GM12873 (cell line): Measurements from ENCODE around the gene KLHL35.

Experiments
- TF ChIP-seq, protein P1 (sequence below): IDR thresholded peaks from 2 replicates; pipeline ENCODE4 v1.5.1; 2012; ENCODE audit warnings: low read depth, mild to moderate bottlenecking, moderate library complexity, low read length, control low read depth; ENCODE audit not compliant: insufficient read depth; ENCODE audit errors: missing control alignments

The KLHL35 gene

DNA sequence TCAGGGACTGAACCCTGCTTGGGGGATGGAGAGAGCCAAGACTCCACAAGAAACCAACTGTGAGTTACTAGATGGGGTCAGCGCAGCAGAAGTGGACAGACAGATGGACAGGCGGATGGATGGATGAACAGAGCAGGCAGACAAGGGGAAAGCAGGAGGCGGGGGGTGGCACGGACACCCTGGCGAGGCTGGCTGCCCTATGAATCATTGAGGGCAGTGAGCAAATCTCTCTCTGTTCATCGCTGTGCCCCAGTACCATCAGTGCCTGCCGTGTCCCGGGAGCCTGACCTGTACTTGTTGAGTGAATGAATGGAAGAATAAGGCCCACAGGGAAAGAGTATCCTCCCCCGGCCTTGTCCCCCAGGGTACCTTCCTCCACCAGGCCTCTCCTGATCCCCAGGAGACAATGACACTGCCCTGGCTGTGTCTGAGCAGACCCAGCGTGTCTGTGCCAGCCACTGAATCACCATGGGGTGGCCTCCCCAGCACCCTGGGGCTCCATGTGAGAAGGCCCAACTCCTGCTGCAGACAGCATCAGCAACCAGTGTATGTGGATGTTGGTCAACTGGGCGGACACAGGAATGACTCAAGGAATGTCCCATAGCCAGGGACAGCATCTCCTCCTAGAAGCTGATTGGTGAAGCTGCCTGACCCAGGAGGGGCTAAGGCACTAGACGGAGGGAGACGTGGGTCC is 5.1 kb upstream of the KLHL35 start:
- TF ChIP-seq, protein P1, sequence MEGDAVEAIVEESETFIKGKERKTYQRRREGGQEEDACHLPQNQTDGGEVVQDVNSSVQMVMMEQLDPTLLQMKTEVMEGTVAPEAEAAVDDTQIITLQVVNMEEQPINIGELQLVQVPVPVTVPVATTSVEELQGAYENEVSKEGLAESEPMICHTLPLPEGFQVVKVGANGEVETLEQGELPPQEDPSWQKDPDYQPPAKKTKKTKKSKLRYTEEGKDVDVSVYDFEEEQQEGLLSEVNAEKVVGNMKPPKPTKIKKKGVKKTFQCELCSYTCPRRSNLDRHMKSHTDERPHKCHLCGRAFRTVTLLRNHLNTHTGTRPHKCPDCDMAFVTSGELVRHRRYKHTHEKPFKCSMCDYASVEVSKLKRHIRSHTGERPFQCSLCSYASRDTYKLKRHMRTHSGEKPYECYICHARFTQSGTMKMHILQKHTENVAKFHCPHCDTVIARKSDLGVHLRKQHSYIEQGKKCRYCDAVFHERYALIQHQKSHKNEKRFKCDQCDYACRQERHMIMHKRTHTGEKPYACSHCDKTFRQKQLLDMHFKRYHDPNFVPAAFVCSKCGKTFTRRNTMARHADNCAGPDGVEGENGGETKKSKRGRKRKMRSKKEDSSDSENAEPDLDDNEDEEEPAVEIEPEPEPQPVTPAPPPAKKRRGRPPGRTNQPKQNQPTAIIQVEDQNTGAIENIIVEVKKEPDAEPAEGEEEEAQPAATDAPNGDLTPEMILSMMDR = no peak

DNA sequence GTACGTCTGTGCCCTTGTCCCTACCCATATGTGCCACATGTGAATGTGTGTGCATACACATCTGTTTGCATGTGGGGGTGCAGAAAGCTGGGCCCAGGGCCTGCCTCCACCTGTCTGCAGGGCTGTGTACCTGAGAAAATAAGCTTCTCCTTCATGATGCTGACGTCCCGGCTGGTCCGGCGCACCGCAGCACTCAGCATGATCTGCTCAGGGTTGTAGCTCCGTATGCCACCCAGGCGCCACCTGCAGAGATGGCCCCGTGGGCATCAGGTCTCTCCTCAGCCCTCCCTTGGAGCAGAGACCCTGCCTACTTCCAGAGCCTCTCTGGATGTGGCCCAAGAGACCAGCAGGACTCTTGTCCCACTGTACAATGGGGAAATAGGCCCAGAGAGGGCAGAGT is 3.8 kb upstream of the KLHL35 start:
- TF ChIP-seq, protein P1 = no peak

DNA sequence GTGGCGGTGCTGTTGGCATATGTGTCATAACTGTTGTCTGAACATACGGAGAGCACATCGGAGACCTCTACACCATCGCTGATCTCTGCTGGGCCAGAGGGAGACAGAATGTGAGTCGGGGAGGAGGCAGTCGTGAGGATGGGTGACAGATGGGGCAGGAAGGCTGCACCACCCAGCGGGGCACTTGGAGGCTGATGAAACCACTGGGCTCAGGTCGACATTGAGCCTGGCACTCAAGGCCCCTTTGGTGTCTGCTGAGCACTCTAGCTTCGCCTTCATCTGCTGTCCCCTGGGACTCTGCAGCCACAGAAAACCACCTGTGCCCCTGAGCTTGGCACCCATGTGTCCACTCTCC is 2.5 kb upstream of the KLHL35 start:
- TF ChIP-seq, protein P1 = no peak

DNA sequence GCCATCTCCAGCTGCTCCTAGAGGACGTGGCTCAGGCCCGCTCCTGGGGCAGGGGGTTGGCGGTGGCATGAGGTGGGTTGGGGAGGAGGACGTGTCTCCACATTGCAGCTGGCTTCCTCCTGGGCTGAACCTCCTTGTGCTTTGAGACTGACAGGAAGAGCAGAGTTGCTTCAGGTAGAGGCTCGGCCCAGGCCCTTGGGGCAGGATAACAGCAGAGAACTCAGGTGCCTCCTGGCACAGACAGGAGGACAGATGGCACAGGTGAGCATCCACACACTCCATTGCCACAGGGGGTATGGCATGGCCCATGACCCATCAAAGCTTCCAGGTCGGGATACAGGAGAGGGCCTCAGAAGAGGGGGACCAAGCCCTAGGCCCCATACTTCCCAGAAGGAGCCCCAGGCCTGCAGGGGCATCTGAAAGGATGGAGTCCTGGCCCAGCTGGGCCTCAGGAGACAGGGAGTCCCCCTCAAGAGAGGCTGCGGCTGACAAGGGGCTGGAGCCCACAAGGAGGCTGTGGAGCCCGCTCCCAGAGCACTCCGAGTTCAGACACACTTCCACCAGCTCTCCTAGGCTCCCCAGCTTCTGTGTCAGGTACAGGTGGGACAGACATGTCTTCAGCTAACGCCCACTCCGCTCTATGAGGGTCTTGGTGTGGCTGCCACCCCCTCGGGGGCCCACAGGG is 2.0 kb upstream of the KLHL35 start:
- TF ChIP-seq, protein P1 = no peak

DNA sequence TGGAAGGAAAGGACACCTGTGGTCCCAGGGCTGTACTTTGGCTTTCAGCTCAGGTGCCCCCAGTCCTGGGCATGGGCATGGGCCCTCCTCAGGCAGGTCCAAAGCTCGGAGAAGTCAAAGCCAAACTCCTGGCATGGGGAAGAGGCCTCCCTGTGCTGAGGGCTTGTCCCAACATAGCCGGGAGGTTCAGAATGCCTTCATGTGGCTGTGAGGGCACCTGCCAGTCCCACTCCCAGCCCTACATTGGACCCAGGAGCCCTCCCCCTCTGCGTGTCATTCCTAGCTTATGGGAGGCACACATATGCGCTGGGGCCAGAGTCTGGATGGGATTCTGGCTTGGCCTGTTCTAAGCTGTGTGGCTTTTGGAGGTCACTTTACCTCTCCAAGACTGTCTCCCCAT is 1.0 kb upstream of the KLHL35 start:
- TF ChIP-seq, protein P1 = no peak

DNA sequence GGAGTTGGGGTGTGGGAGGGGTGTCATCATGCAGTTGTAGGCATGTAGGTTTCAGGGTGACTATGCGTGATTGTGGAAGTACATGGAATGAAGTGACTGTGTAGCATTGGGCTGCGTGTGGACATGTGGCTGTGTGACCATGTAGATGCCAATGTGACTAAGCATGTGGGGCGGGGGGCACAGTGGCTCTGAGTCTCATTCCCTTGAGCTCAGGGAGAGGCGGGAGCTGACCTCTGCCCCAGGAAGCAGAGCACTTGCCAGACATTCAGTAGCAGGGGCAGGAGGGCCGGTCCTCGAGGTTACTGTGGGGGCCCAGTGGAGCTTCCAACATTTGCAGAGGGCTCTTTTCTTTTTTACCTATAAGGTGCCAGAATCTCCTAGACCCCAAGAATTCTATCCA is 440 bp upstream of the KLHL35 start:
- TF ChIP-seq, protein P1 = no peak

DNA sequence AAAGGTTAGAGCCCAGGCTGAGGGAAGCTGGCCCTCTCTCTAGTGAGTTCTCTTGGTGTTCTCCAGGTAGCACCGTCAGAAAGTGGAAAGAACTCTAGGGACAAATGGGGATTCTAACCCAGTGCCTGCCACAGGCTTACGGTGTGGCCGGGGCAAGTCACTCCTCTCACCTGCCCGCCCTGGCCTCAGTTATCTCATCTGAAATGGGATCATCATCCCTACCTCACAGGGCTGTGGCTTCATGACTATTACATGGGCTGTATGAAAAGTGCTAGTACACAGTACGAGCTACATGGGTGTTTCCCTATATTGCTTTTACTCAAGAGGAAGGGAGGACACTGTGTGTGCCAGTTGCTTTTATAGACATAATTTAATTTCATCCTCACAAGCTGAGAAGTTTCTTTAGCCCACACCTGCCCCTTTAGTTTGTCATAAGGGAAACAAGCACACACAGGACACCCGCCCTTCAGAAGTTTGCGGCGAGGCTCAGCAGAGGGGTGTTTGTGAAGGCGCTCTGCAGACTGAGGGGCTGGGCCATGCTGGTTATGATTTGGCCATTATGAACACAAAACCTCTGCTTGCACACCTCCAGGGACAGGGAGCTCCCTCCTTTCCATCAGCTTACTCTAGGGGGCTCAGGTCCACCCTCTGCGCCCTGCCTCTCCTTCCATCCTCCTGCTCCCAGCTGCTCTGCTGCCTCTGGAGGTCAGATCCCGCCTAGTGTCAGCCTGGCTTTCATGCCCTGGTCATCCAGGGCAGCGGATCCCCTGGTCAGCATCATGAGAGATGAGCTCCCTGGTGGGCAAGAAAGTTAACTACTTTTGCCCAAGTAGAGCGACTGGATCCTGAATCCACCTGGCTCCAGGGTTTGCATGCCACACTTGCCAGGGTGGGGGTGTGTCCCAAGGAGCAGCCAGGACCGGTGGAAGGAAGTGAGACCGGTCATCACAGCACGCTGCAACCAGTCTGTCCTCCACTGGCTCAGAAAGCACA is 1.2 kb downstream of the KLHL35 start:
- TF ChIP-seq, protein P1 = no peak
